Esophagus muscularis mucosa (tissue), 4 donors: ENCODE data around the gene GUCY2C. TPM values are rescaled to one million over a fixed set of nuclear protein-coding genes. Genes with fewer than 3 reads are reported as not detected.

ENCODE experiments used
- DNase-seq: peaks from one replicate; pipeline ENCODE4 v3.0.0-alpha.2; 2017; ENCODE audit errors: extremely low spot score
- H3K27ac ChIP-seq, 4 donors: fragments of 200-600 bp; sonication (generic); replicated peaks in 1 of 4; 1 replicate in 3 of 4; 2 replicates in 1 of 4; pipeline ENCODE4 v1.5.1; 2016 to 2019; ENCODE audit warnings: mild to moderate bottlenecking in 1 of 4
- H3K27me3 ChIP-seq, 4 donors: fragments of 200-600 bp; sonication (generic); one replicate each; pipeline versions ENCODE4 v1.5.1 to v1.6.0; 2016 to 2019
- H3K36me3 ChIP-seq, 4 donors: fragments of 200-600 bp; sonication (generic); one replicate each; pipeline ENCODE4 v1.5.1; 2016 to 2019
- H3K4me1 ChIP-seq, 4 donors: fragments of 200-600 bp; sonication (generic); one replicate each; pipeline ENCODE4 v1.5.1; 2016 to 2019
- H3K4me3 ChIP-seq, 4 donors: fragments of 200-600 bp; sonication (generic); 1 replicate in 2 of 4; 2 replicates in 2 of 4; pipeline ENCODE4 v1.5.1; 2016 to 2019; ENCODE audit warnings: mild to moderate bottlenecking in 4 of 4, moderate library complexity in 1 of 4
- H3K9me3 ChIP-seq, 4 donors: fragments of 200-600 bp; sonication (generic); 1 replicate in 3 of 4; 2 replicates in 1 of 4; pipeline ENCODE4 v1.5.1; 2016 to 2019
- CTCF ChIP-seq, 3 experiments: fragments of 200-600 bp in 2 of 3; fragments of 450-650 bp in 1 of 3; sonication (generic) in 2 of 3; IDR thresholded peaks; one replicate each; pipeline ENCODE4 v1.5.1; 2017 to 2019; ENCODE audit warnings: antibody characterized with exemption in 3 of 3, mild to moderate bottlenecking in 2 of 3, moderate library complexity in 1 of 3
- EP300 ChIP-seq: sonication (generic); formaldehyde crosslinking; IDR thresholded peaks from one replicate; pipeline ENCODE4 v1.6.1; 2017; ENCODE audit warnings: antibody characterized with exemption
- POLR2A ChIP-seq: fragments of 450-650 bp; IDR thresholded peaks from one replicate; pipeline ENCODE4 v1.6.1; 2017; ENCODE audit warnings: antibody characterized with exemption, moderate library complexity, mild to moderate bottlenecking, low read depth
- POLR2AphosphoS5 ChIP-seq, 2 donors: sonication (generic); formaldehyde crosslinking; IDR thresholded peaks; one replicate each; pipeline ENCODE4 v1.6.1; 2017; ENCODE audit warnings: antibody characterized with exemption in 2 of 2
- WGBS: methylation state at CpG from one replicate; pipeline ENCODE4 v1.1.5; 2018; 5-methylcytosine and 5-hydroxymethylcytosine counted together
- intact Hi-C: fragments of 100-400 bp; cut with DNase I; formaldehyde crosslinking; loops from one replicate; pipeline ENCODE4 v1.15.1; 2023
- total RNA-seq, 4 donors: library from RNA; depleted of rRNA; stranded (reverse); fragments of >200 nt; gene quantifications; one replicate each; pipeline versions ENCODE4 v1.1.0 to v1.2.1, GENCODE V29; 2016

Gene GUCY2C
- total RNA-seq, 4 donors from 2014 or later = not detected

- Histone ChIP-seq H3K4me1 (no peaks in the 10 kb centered on the region), H3K9me3 (no peaks in the 10 kb centered on the region), H3K27me3 (no peaks in the 10 kb centered on the region), H3K36me3 (no peaks in the 10 kb centered on the region), H3K27ac (no peak overlapping the region), H3K4me3 (no peak overlapping the region)
- WGBS = 47% methylated on average over 4 of the region's 4 CpGs
- intact Hi-C loops = no loop called here
- TF ChIP-seq CTCF (IDR thresholded peaks at IDR 0.05) = no peak
- no peak for TF ChIP-seq POLR2A
- no peak for TF ChIP-seq EP300
- no peak for TF ChIP-seq POLR2AphosphoS5 (IDR thresholded peaks at IDR 0.05)
- DNase-seq = no peak
These were observed 14.4 kb upstream of the GUCY2C start for GRCh38 chr12:14710632-14711320.

- Histone ChIP-seq H3K36me3 (no peaks in the 10 kb centered on the region), H3K4me3 (no peak overlapping the region), H3K27ac (no peak overlapping the region), H3K4me1 (peaks cover 0 to 9% (median 3%) of the 10 kb centered on the region in 4 donors), H3K27me3 (no peaks in the 10 kb centered on the region), H3K9me3 (no peaks in the 10 kb centered on the region)
- DNase-seq = no peak
- 81% methylated on average over 6 of the region's 6 CpGs for WGBS
- intact Hi-C loops = no loop called here
- TF ChIP-seq CTCF (IDR thresholded peaks at IDR 0.05) = no peak
- TF ChIP-seq POLR2A = no peak
- no peak for TF ChIP-seq POLR2AphosphoS5 (IDR thresholded peaks at IDR 0.05)
- no peak for TF ChIP-seq EP300
These were observed 5.6 kb upstream of the GUCY2C start for GRCh38 chr12:14701809-14702568.

- H3K27ac ChIP-seq = no peak overlapping the region
These were observed 4.5 kb upstream of the GUCY2C start for GRCh38 chr12:14700935-14701334.

GRCh38 chr12:14699923-14700322 lies 3.5 kb upstream of the GUCY2C start:
- H3K27ac ChIP-seq = no peak overlapping the region
- no peaks in the 10 kb centered on the region for H3K27me3 ChIP-seq
- TF ChIP-seq POLR2A (no peak), POLR2AphosphoS5 (IDR thresholded peaks at IDR 0.05) (no peak), CTCF (IDR thresholded peaks at IDR 0.05) (no peak), EP300 (no peak)
- WGBS = 93% methylated on average over 2 of the region's 2 CpGs
- no peaks in the 10 kb centered on the region for H3K9me3 ChIP-seq
- intact Hi-C loops = no loop called here
- DNase-seq = no peak
- no peak overlapping the region for H3K4me3 ChIP-seq
- H3K4me1 ChIP-seq = peaks cover 0 to 9% (median 3%) of the 10 kb centered on the region in 4 donors
- no peaks in the 10 kb centered on the region for H3K36me3 ChIP-seq

More at GRCh38 chr12:14700935-14701334, 4.5 kb upstream of the GUCY2C start:
- peaks cover 0 to 9% (median 3%) of the 10 kb centered on the region in 4 donors for H3K4me1 ChIP-seq
- TF ChIP-seq POLR2A = no peak
- TF ChIP-seq CTCF (IDR thresholded peaks at IDR 0.05) = no peak
- no peak for TF ChIP-seq EP300
- TF ChIP-seq POLR2AphosphoS5 (IDR thresholded peaks at IDR 0.05) = no peak
- intact Hi-C loops = no loop called here
- H3K4me3 ChIP-seq = no peak overlapping the region
- H3K9me3 ChIP-seq = no peaks in the 10 kb centered on the region
- WGBS = 50% methylated on average over 4 of the region's 4 CpGs
- no peak for DNase-seq
- H3K27me3 ChIP-seq = no peaks in the 10 kb centered on the region
- H3K36me3 ChIP-seq = no peaks in the 10 kb centered on the region
